HEK293T (cell line): ENCODE results near the gene ITPKB.

Source experiments
- BHLHE40 ChIP-seq: fragments of 450-650 bp; IDR thresholded peaks from 2 replicates; pipeline ENCODE4 v1.6.1; 2016; ENCODE audit warnings: mild to moderate bottlenecking, moderate library complexity, borderline replicate concordance
- CTBP1 ChIP-seq: fragments of 450-650 bp; IDR thresholded peaks from 2 replicates; pipeline ENCODE4 v1.6.1; 2016; ENCODE audit warnings: borderline replicate concordance
- ELF4 ChIP-seq: fragments of 450-650 bp; IDR thresholded peaks from 2 replicates; pipeline ENCODE4 v1.6.1; 2017; ENCODE audit warnings: antibody characterized with exemption
- FOXA1 ChIP-seq: fragments of 450-650 bp; IDR thresholded peaks from 2 replicates; pipeline ENCODE4 v1.6.1; 2016; ENCODE audit warnings: mild to moderate bottlenecking
- FOXM1 ChIP-seq: fragments of 450-650 bp; IDR thresholded peaks from 2 replicates; pipeline ENCODE4 v1.6.1; 2017; ENCODE audit warnings: mild to moderate bottlenecking, borderline replicate concordance
- HDGF ChIP-seq: fragments of 450-650 bp; IDR thresholded peaks from 2 replicates; pipeline ENCODE4 v1.6.1; 2017; ENCODE audit warnings: antibody characterized with exemption, borderline replicate concordance
- LEF1 ChIP-seq: fragments of 450-650 bp; IDR thresholded peaks from 2 replicates; pipeline ENCODE4 v1.6.1; 2017; ENCODE audit warnings: mild to moderate bottlenecking, borderline replicate concordance
- SP1 ChIP-seq: fragments of 450-650 bp; IDR thresholded peaks from 2 replicates; pipeline ENCODE4 v1.6.1; 2017
- SUZ12 ChIP-seq: fragments of 450-650 bp; IDR thresholded peaks from 2 replicates; pipeline ENCODE4 v1.6.1; 2016; ENCODE audit warnings: mild to moderate bottlenecking
- ZNF384 ChIP-seq: fragments of 450-650 bp; IDR thresholded peaks from 2 replicates; pipeline ENCODE4 v1.6.1; 2016

DNA sequence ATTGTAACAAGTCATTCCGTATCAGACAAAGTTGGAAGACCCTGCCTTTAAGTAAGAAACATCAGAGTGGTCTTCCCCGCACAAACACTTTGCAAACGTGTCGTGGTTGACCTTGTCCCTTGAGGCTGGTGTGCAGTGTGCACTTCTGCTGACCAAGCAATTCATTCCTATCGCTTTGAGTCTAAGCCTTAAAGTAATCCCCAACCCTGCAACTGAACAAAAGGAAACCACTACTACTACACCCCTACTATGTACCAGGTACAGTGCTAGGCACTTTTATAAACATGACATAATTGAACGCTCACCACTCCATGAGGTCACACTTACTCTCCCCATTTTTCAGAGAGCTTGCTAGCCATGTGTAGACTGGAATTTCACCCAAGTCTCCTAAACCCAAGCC, 10.6 kb downstream of the ITPKB start:
- TF ChIP-seq ZNF384: no peak
- no peak for TF ChIP-seq SP1
- no peak for TF ChIP-seq FOXM1
- TF ChIP-seq BHLHE40: no peak
- TF ChIP-seq SUZ12: no peak
- no peak for TF ChIP-seq CTBP1
- TF ChIP-seq ELF4: no peak
- TF ChIP-seq FOXA1: no peak
- TF ChIP-seq HDGF: no peak
- TF ChIP-seq LEF1: no peak
